GM12878 (cell line): ENCODE data around the gene ODC1.

ENCODE experiments used
- CBFB ChIP-seq: IDR thresholded peaks from 2 replicates; pipeline ENCODE4 v1.6.1; 2016; ENCODE audit warnings: antibody characterized with exemption, low read depth
- EP300 ChIP-seq, 2 experiments: fragments of 150-350 bp in 1 of 2; IDR thresholded peaks; 2 replicates each; pipeline ENCODE4 v1.6.1; 2011 to 2012; ENCODE audit warnings: low read depth in 2 of 2, low read length in 2 of 2, borderline replicate concordance in 1 of 2, improper control_type of control experiment in 1 of 2, inconsistent platforms in 1 of 2; ENCODE audit not compliant: control insufficient read depth in 1 of 2
- ESRRA ChIP-seq: IDR thresholded peaks from 2 replicates; pipeline ENCODE4 v1.6.1; 2012; ENCODE audit warnings: mild to moderate bottlenecking, low read length, improper control_type of control experiment
- ETV6 ChIP-seq, 2 experiments: fragments of 450-650 bp in 1 of 2; IDR thresholded peaks in 1 of 2; conservative IDR thresholded peaks in 1 of 2; 2 replicates each; pipeline ENCODE4 v1.6.1; 2014; ENCODE audit warnings: antibody characterized with exemption in 1 of 2, borderline replicate concordance in 1 of 2, low read depth in 1 of 2, mild to moderate bottlenecking in 1 of 2, moderate library complexity in 1 of 2
- FOS ChIP-seq: IDR thresholded peaks from 3 replicates; pipeline ENCODE4 v1.6.1; 2011; ENCODE audit warnings: borderline replicate concordance; ENCODE audit not compliant: insufficient read length; ENCODE audit errors: extremely low read depth
- NR2F1 ChIP-seq: fragments of 450-650 bp; conservative IDR thresholded peaks from 2 replicates; pipeline ENCODE4 v1.6.1; 2017; ENCODE audit warnings: mild to moderate bottlenecking
- POLR2A ChIP-seq: IDR thresholded peaks from 2 replicates; pipeline ENCODE4 v1.6.1; 2011; ENCODE audit warnings: low read depth, mild to moderate bottlenecking, low read length
- POLR2AphosphoS5 ChIP-seq: IDR thresholded peaks from 2 replicates; pipeline ENCODE4 v1.6.1; 2011; ENCODE audit warnings: mild to moderate bottlenecking, low read length, inconsistent platforms
- SUZ12 ChIP-seq: fragments of 200-600 bp; sonication (generic); IDR thresholded peaks from one replicate; pipeline ENCODE4 v1.6.1; 2018; ENCODE audit warnings: antibody characterized with exemption, mild to moderate bottlenecking; ENCODE audit not compliant: unreplicated experiment
- YY1 ChIP-seq: IDR thresholded peaks from 2 replicates; pipeline ENCODE4 v1.6.1; 2011; ENCODE audit warnings: low read depth, mild to moderate bottlenecking, low read length
- ZNF207 ChIP-seq: fragments of 450-650 bp; IDR thresholded peaks from 2 replicates; pipeline ENCODE4 v1.6.1; 2014; ENCODE audit warnings: antibody characterized with exemption, mild to moderate bottlenecking, borderline replicate concordance
- TF ChIP-seq, protein P1 (sequence below), 3 experiments: IDR thresholded peaks in 2 of 3; conservative IDR thresholded peaks in 1 of 3; 2 replicates each; pipeline ENCODE4 v1.5.1; 2011; ENCODE audit warnings: low read depth in 3 of 3, low read length in 3 of 3, mild to moderate bottlenecking in 3 of 3, control low read depth in 2 of 3, moderate library complexity in 2 of 3, inconsistent platforms in 1 of 3, mixed read lengths in 1 of 3; ENCODE audit not compliant: control insufficient read depth in 2 of 3, insufficient read depth in 1 of 3; ENCODE audit errors: extremely low read depth in 1 of 3
- TF ChIP-seq, protein P2 (sequence below): IDR thresholded peaks from 2 replicates; pipeline ENCODE4 v1.6.1; 2011; ENCODE audit warnings: borderline replicate concordance, low read depth, mild to moderate bottlenecking, moderate library complexity, low read length; ENCODE audit not compliant: insufficient read depth, poor library complexity, severe bottlenecking
- TF ChIP-seq, protein P3 (sequence below): IDR thresholded peaks from 2 replicates; pipeline ENCODE4 v1.6.1; 2012; ENCODE audit warnings: low read depth, low read length, improper control_type of control experiment

DNA sequence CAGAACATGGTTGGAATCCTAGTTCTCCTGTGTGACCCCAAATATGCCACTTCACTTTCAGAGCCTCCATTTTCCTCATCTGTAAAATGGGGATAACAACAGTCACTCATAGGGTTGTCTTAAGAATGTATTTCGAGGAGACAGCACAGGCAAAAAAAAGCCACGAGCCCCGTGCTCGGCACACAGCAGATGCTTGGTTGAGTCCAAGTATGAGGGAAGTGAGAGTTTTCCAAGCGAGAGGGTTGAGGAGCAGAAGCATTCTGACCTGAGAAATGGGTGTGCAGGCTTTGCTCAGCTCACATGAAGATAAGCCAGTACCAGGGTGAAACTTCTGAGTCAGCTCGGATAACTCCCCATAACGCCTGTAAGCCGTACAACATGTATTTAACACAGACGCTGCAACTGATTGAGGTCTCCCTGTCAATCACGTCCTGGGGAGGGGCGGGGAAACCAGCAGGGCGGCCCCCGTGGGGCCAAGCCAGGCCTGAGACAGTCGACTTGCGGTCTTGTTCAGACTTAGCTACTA, 23.0 kb upstream of the ODC1 start:
- TF ChIP-seq, protein P1, sequence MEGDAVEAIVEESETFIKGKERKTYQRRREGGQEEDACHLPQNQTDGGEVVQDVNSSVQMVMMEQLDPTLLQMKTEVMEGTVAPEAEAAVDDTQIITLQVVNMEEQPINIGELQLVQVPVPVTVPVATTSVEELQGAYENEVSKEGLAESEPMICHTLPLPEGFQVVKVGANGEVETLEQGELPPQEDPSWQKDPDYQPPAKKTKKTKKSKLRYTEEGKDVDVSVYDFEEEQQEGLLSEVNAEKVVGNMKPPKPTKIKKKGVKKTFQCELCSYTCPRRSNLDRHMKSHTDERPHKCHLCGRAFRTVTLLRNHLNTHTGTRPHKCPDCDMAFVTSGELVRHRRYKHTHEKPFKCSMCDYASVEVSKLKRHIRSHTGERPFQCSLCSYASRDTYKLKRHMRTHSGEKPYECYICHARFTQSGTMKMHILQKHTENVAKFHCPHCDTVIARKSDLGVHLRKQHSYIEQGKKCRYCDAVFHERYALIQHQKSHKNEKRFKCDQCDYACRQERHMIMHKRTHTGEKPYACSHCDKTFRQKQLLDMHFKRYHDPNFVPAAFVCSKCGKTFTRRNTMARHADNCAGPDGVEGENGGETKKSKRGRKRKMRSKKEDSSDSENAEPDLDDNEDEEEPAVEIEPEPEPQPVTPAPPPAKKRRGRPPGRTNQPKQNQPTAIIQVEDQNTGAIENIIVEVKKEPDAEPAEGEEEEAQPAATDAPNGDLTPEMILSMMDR (IDR thresholded peaks at IDR 0.05 in 2 of 3, conservative IDR thresholded peaks at IDR 0.05 in 1 of 3; ENCODE audit: control insufficient read depth in 2 of 3, extremely low read depth in 1 of 3, insufficient read depth in 1 of 3, low read depth in 3 of 3, low read length in 3 of 3), result no peak
- no peak for TF ChIP-seq POLR2A
- no peak for TF ChIP-seq NR2F1
- TF ChIP-seq EP300 (IDR thresholded peaks at IDR 0.05; ENCODE audit: borderline replicate concordance in 1 of 2, control insufficient read depth in 1 of 2, low read depth in 2 of 2, low read length in 2 of 2), result no peak
- TF ChIP-seq POLR2AphosphoS5, result no peak
- no peak for TF ChIP-seq YY1
- TF ChIP-seq, protein P2, sequence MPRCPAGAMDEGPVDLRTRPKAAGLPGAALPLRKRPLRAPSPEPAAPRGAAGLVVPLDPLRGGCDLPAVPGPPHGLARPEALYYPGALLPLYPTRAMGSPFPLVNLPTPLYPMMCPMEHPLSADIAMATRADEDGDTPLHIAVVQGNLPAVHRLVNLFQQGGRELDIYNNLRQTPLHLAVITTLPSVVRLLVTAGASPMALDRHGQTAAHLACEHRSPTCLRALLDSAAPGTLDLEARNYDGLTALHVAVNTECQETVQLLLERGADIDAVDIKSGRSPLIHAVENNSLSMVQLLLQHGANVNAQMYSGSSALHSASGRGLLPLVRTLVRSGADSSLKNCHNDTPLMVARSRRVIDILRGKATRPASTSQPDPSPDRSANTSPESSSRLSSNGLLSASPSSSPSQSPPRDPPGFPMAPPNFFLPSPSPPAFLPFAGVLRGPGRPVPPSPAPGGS, result no peak
- TF ChIP-seq ETV6 (conservative IDR thresholded peaks at IDR 0.05 in 1 of 2, IDR thresholded peaks at IDR 0.05 in 1 of 2; ENCODE audit: borderline replicate concordance in 1 of 2, low read depth in 1 of 2), result no peak
- TF ChIP-seq ESRRA, result no peak
- no peak for TF ChIP-seq ZNF207
- no peak for TF ChIP-seq FOS
- TF ChIP-seq SUZ12, result no peak
- TF ChIP-seq, protein P3, sequence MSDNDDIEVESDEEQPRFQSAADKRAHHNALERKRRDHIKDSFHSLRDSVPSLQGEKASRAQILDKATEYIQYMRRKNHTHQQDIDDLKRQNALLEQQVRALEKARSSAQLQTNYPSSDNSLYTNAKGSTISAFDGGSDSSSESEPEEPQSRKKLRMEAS, result no peak
- no peak for TF ChIP-seq CBFB
